Keratinocyte (primary cell): ENCODE results near the gene GNAI1. TPM values are rescaled to one million over a fixed set of nuclear protein-coding genes. Genes with fewer than 3 reads are reported as not detected.

Source experiments
- DNase-seq: peaks from one replicate; pipeline ENCODE4 v3.0.0-alpha.2; 2011; ENCODE audit warnings: low read depth, missing footprints, low spot score
- FAIRE-seq: peaks from 2 replicates; lab custom pipeline; 2011; peaks lifted over from hg19 to GRCh38; lab: Jason Lieb, UNC
- H2AFZ ChIP-seq: 2 replicates; pipeline ENCODE4 v1.6.0; 2012; ENCODE audit warnings: low read length, control low read depth, inconsistent platforms; ENCODE audit not compliant: control insufficient read depth
- H3K27ac ChIP-seq: 2 replicates; pipeline ENCODE4 v1.5.1; 2011; ENCODE audit warnings: low read length; ENCODE audit not compliant: control insufficient read depth, insufficient read depth
- H3K27me3 ChIP-seq: 3 replicates; pipeline ENCODE4 v1.6.0; 2011; ENCODE audit warnings: low read length; ENCODE audit not compliant: control insufficient read depth, insufficient read depth; ENCODE audit errors: extremely low read depth
- H3K36me3 ChIP-seq, 2 experiments: 2 replicates in 1 of 2; 3 replicates in 1 of 2; pipeline ENCODE4 v1.5.1; 2011; ENCODE audit warnings: low read length in 2 of 2, mild to moderate bottlenecking in 1 of 2; ENCODE audit not compliant: control insufficient read depth in 2 of 2, insufficient read depth in 2 of 2; ENCODE audit errors: extremely low read depth in 1 of 2
- H3K4me1 ChIP-seq: 3 replicates; pipeline ENCODE4 v1.5.1; 2011; ENCODE audit warnings: low read length; ENCODE audit not compliant: control insufficient read depth, insufficient read depth; ENCODE audit errors: extremely low read depth
- H3K4me2 ChIP-seq: 3 replicates; pipeline ENCODE4 v1.6.0; 2011; ENCODE audit warnings: low read depth, low read length; ENCODE audit not compliant: control insufficient read depth, insufficient read depth; ENCODE audit errors: extremely low read depth
- H3K4me3 ChIP-seq, 3 experiments: fragments of 200-600 bp in 1 of 3; sonication (generic) in 1 of 3; 2 replicates in 2 of 3; 3 replicates in 1 of 3; pipeline ENCODE4 v1.5.1; 2011 to 2016; ENCODE audit warnings: low read length in 3 of 3, mild to moderate bottlenecking in 3 of 3, control low read depth in 2 of 3, inconsistent platforms in 1 of 3, low read depth in 1 of 3, mixed read lengths in 1 of 3, mixed run types in 1 of 3, moderate library complexity in 1 of 3; ENCODE audit not compliant: control insufficient read depth in 2 of 3, insufficient read depth in 2 of 3; ENCODE audit errors: extremely low read depth in 1 of 3
- H3K79me2 ChIP-seq: 2 replicates; pipeline ENCODE4 v1.6.0; 2012; ENCODE audit warnings: low read length; ENCODE audit not compliant: control insufficient read depth, insufficient read depth
- H3K9ac ChIP-seq: 3 replicates; pipeline ENCODE4 v1.6.0; 2011; ENCODE audit warnings: low read length; ENCODE audit not compliant: control insufficient read depth, insufficient read depth; ENCODE audit errors: extremely low read depth
- H3K9me1 ChIP-seq: 3 replicates; pipeline ENCODE4 v1.6.0; 2011; ENCODE audit warnings: low read length; ENCODE audit not compliant: control insufficient read depth, insufficient read depth; ENCODE audit errors: extremely low read depth
- H3K9me3 ChIP-seq: 2 replicates; pipeline ENCODE4 v1.5.1; 2012; ENCODE audit warnings: low read depth, low read length; ENCODE audit not compliant: control insufficient read depth
- H4K20me1 ChIP-seq: 3 replicates; pipeline ENCODE4 v1.6.0; 2011; ENCODE audit warnings: low read length; ENCODE audit not compliant: control insufficient read depth, insufficient read depth; ENCODE audit errors: extremely low read depth
- EZH2 ChIP-seq: IDR thresholded peaks from one replicate; pipeline ENCODE4 v1.6.1; 2012; ENCODE audit warnings: inconsistent platforms, mild to moderate bottlenecking, low read length, moderate library complexity
- dilution Hi-C: fragments of 300-500 bp; cut with MboI; formaldehyde crosslinking; loops from one replicate; pipeline ENCODE4 v1.7.0; 2020; ENCODE audit warnings: low sequenced_read_pairs; ENCODE audit not compliant: extremely low pct_ligation_motif_present
- polyA plus RNA-seq, 5 experiments: library from polyadenylated mRNA; depleted of rRNA in 3 of 5; stranded (reverse) in 3 of 5; stranded (forward) in 1 of 5; unstranded in 1 of 5; fragments of >200 nt; gene quantifications; 1 replicate in 1 of 5; 2 replicates in 3 of 5; 3 replicates in 1 of 5; pipeline versions ENCODE4 v1.2.1 to v1.2.3, GENCODE V29; 2011 to 2012; ENCODE audit warnings: missing spikeins in 2 of 5, low read depth in 1 of 5, low replicate concordance in 1 of 5
- TF ChIP-seq, protein P1 (sequence below), 3 experiments: IDR thresholded peaks in 1 of 3; conservative IDR thresholded peaks in 1 of 3; optimal IDR thresholded peaks in 1 of 3; 2 replicates in 2 of 3; 3 replicates in 1 of 3; pipeline versions ENCODE3 to v1.5.1; 2011; ENCODE audit warnings: low read length in 3 of 3, mild to moderate bottlenecking in 3 of 3, moderate library complexity in 2 of 3, control low read depth in 1 of 3, inconsistent platforms in 1 of 3; ENCODE audit not compliant: insufficient read depth in 2 of 3; ENCODE audit errors: extremely low read depth in 1 of 3

Gene GNAI1
- polyA plus RNA-seq, 1 donor (not counting 4 experiments of a cell fraction or from before 2014, with no cell fraction given), result 84.1 TPM

DNA sequence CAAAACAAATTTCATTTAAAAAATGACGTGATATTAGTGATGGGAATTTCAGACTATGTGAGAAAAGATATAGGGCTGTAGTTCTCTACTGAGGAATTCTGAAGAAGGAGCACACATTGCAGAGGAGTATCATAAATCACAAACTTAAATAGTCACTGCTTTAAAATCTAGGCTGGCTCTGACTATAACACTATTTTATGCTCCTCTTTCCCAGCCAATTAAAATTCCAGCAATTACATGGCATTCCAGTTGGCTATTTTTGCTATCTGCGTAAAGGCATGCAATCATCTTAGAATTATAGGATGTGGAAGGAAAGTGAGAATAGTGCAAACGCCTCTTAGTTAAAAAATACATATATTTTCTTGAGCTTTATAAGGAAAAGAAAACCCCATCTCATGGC lies 123.1 kb downstream of the GNAI1 start:
- dilution Hi-C loops, result no loop called here
- no peak overlapping the region for H2AFZ ChIP-seq
- no peak overlapping the region for H3K4me3 ChIP-seq
- no peaks in the 10 kb centered on the region for H3K9me1 ChIP-seq
- no peaks in the 10 kb centered on the region for H4K20me1 ChIP-seq
- FAIRE-seq (no peak), DNase-seq (no peak)
- TF ChIP-seq, protein P1, sequence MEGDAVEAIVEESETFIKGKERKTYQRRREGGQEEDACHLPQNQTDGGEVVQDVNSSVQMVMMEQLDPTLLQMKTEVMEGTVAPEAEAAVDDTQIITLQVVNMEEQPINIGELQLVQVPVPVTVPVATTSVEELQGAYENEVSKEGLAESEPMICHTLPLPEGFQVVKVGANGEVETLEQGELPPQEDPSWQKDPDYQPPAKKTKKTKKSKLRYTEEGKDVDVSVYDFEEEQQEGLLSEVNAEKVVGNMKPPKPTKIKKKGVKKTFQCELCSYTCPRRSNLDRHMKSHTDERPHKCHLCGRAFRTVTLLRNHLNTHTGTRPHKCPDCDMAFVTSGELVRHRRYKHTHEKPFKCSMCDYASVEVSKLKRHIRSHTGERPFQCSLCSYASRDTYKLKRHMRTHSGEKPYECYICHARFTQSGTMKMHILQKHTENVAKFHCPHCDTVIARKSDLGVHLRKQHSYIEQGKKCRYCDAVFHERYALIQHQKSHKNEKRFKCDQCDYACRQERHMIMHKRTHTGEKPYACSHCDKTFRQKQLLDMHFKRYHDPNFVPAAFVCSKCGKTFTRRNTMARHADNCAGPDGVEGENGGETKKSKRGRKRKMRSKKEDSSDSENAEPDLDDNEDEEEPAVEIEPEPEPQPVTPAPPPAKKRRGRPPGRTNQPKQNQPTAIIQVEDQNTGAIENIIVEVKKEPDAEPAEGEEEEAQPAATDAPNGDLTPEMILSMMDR (optimal IDR thresholded peaks at IDR 0.05 in 1 of 3, IDR thresholded peaks at IDR 0.05 in 1 of 3, conservative IDR thresholded peaks at IDR 0.05 in 1 of 3; ENCODE audit: extremely low read depth in 1 of 3, insufficient read depth in 2 of 3, low read length in 3 of 3), result no peak
- no peak for TF ChIP-seq EZH2
- H3K4me2 ChIP-seq, result no peak overlapping the region
- H3K9ac ChIP-seq, result no peak overlapping the region
- no peaks in the 10 kb centered on the region for H3K79me2 ChIP-seq
- no peaks in the 10 kb centered on the region for H3K9me3 ChIP-seq
- no peaks in the 10 kb centered on the region for H3K4me1 ChIP-seq
- no peaks in the 10 kb centered on the region for H3K36me3 ChIP-seq
- no peaks in the 10 kb centered on the region for H3K27me3 ChIP-seq
- H3K27ac ChIP-seq, result no peak overlapping the region

- dilution Hi-C loops, result no loop called here
- Histone ChIP-seq H3K36me3 (no peaks in the 10 kb centered on the region), H3K9me1 (no peaks in the 10 kb centered on the region), H3K27me3 (no peaks in the 10 kb centered on the region), H3K4me2 (no peak overlapping the region), H3K4me1 (no peaks in the 10 kb centered on the region), H4K20me1 (no peaks in the 10 kb centered on the region), H3K9me3 (no peaks in the 10 kb centered on the region), H2AFZ (no peak overlapping the region), H3K9ac (no peak overlapping the region), H3K79me2 (no peaks in the 10 kb centered on the region), H3K4me3 (no peak overlapping the region), H3K27ac (no peak overlapping the region)
- TF ChIP-seq, protein P1 (optimal IDR thresholded peaks at IDR 0.05 in 1 of 3, IDR thresholded peaks at IDR 0.05 in 1 of 3, conservative IDR thresholded peaks at IDR 0.05 in 1 of 3; ENCODE audit: extremely low read depth in 1 of 3, insufficient read depth in 2 of 3, low read length in 3 of 3), result no peak
- no peak for TF ChIP-seq EZH2
- no peak for DNase-seq
- no peak for FAIRE-seq
Observed at GRCh38 chr7:80260606-80261005, 126.0 kb downstream of the GNAI1 start.
